ENCODE results near the gene ETS1.
A peak's percentile ranks its signal among the peaks of the same experiment; 100 is the strongest.

GRCh38 chr11:128484172-128484571 lies 103.2 kb downstream of the ETS1 start:
- peak; percentile 52 to 68 for TF ChIP-seq CTCF (conservative IDR thresholded peaks at IDR 0.05; ENCODE audit: low read depth in 2 of 2)
- no peak for TF ChIP-seq REST (IDR thresholded peaks at IDR 0.05; ENCODE audit: unreplicated experiment)
- TF ChIP-seq ZNF462 (CRISPR knock-in tag; IDR thresholded peaks at IDR 0.05): no peak
- no peak for TF ChIP-seq EZH2phosphoT487 (IDR thresholded peaks at IDR 0.05; ENCODE audit: unreplicated experiment)
- no peak for TF ChIP-seq ETS1 (IDR thresholded peaks at IDR 0.05)
- TF ChIP-seq POLR2AphosphoS5 (IDR thresholded peaks at IDR 0.05; ENCODE audit: low read depth): no peak
- TF ChIP-seq STAT1 (IDR thresholded peaks at IDR 0.05; ENCODE audit: unreplicated experiment): no peak
- TF ChIP-seq EZH2 (IDR thresholded peaks at IDR 0.05; ENCODE audit: low read depth, unreplicated experiment): no peak
- TF ChIP-seq JUNB (IDR thresholded peaks at IDR 0.05; ENCODE audit: unreplicated experiment): no peak
- TF ChIP-seq ZNF114 (CRISPR knock-in tag; IDR thresholded peaks at IDR 0.05): no peak
- no peak for TF ChIP-seq CREB1 (CRISPR knock-in tag; IDR thresholded peaks at IDR 0.05; ENCODE audit: low read depth)
